Uterus (tissue), 4 donors: ENCODE results near the gene LRRC71. TPM values are rescaled to one million over a fixed set of nuclear protein-coding genes. Genes with fewer than 3 reads are reported as not detected.
"Not testable (repeated sequence)": the region's sequence is repeated elsewhere in the genome, so short reads cannot be mapped to it uniquely, and the experiment has no call there.

Experiments used
- DNase-seq, 2 donors: peaks; one replicate each; pipeline ENCODE4 v3.0.0-alpha.2; 2019 to 2020
- H3K27ac ChIP-seq, 2 donors: fragments of 200-600 bp; sonication (generic); 1 replicate in 1 of 2; 2 replicates in 1 of 2; pipeline ENCODE4 v1.5.1; 2016 to 2018
- H3K27me3 ChIP-seq, 2 donors: fragments of 200-600 bp; sonication (generic); one replicate each; pipeline ENCODE4 v1.5.1; 2018 to 2019; ENCODE audit warnings: control low read depth in 1 of 2
- H3K36me3 ChIP-seq, 2 donors: fragments of 200-600 bp; sonication (generic); one replicate each; pipeline ENCODE4 v1.5.1; 2019; ENCODE audit warnings: control low read depth in 1 of 2
- H3K4me1 ChIP-seq, 2 donors: fragments of 200-600 bp; sonication (generic); one replicate each; pipeline ENCODE4 v1.5.1; 2018 to 2019; ENCODE audit warnings: control low read depth in 1 of 2
- H3K4me3 ChIP-seq, 2 donors: fragments of 200-600 bp; sonication (generic); 1 replicate in 1 of 2; 2 replicates in 1 of 2; pipeline ENCODE4 v1.5.1; 2018 to 2019; ENCODE audit warnings: mild to moderate bottlenecking in 1 of 2
- H3K9me3 ChIP-seq, 2 donors: fragments of 200-600 bp; sonication (generic); one replicate each; pipeline ENCODE4 v1.5.1; 2019; ENCODE audit warnings: control low read depth in 1 of 2
- POLR2A ChIP-seq, 2 donors: fragments of 450-650 bp; IDR thresholded peaks; one replicate each; pipeline ENCODE4 v1.6.1; 2016; ENCODE audit warnings: antibody characterized with exemption in 2 of 2, mild to moderate bottlenecking in 1 of 2, moderate library complexity in 1 of 2
- intact Hi-C: fragments of 100-400 bp; cut with DNase I; formaldehyde crosslinking; loops from one replicate; pipeline ENCODE4 v1.15.1; 2023; ENCODE audit warnings: low total_unique reads
- total RNA-seq, 4 donors: library from RNA; depleted of rRNA in 3 of 4; stranded (reverse); fragments of >200 nt in 3 of 4; gene quantifications; one replicate each; pipeline versions ENCODE4 v1.1.0 to v1.2.4, GENCODE V29; 2014 to 2023
- TF ChIP-seq, protein P1 (sequence below), 4 experiments: fragments of 200-600 bp in 2 of 4; fragments of 450-650 bp in 2 of 4; sonication (generic) in 2 of 4; IDR thresholded peaks; one replicate each; pipeline ENCODE4 v1.5.1; 2016 to 2019; ENCODE audit warnings: antibody characterized with exemption in 4 of 4, mild to moderate bottlenecking in 2 of 4, moderate library complexity in 1 of 4
- donor health status: DM: yes; HTN: yes; CAD: no.

LRRC71 gene
- total RNA-seq, 4 donors from 2014 or later = 0.48 to 3.8 (median 0.91) TPM; not detected in 1

DNA sequence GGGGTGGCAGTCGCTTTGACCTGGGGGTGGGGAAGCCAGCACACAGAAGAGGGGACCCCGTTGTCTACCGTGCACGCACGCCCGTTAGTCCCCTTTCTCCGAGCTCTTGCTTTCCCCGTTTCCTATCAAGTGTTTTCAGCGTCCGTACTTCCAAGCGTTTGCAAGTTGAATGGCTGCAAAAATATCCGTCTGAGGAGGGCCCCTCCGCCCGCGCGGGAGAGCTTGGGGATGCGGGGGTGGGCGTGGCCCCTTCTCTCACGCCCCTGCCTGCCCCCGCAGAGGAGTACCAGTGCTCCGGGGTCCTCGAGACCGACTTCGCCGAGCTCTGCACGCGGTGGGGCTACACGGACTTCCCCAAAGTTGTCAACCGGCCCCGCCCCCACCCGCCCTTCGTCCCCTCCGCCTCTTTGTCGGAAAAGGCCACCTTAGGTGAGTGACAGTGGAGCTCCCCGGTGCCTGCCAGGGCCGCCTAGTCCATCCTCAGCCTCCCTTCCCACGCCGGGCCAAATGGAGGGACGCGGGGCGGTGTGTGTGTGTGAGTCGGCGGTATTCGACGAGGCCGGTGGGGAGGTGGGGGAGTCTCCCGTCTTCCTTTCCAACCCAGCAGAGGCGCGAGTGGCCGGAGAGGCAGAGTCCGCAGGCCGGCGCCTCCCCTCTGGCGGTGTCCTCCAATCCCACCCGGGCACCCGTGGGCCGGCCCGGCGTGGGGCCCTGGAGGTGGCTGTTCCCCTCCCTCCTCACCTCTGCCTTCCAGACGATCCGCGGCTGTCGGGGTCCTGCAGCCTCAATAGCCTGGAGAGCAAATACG, 3.4 kb downstream of the LRRC71 start:
- TF ChIP-seq, protein P1, sequence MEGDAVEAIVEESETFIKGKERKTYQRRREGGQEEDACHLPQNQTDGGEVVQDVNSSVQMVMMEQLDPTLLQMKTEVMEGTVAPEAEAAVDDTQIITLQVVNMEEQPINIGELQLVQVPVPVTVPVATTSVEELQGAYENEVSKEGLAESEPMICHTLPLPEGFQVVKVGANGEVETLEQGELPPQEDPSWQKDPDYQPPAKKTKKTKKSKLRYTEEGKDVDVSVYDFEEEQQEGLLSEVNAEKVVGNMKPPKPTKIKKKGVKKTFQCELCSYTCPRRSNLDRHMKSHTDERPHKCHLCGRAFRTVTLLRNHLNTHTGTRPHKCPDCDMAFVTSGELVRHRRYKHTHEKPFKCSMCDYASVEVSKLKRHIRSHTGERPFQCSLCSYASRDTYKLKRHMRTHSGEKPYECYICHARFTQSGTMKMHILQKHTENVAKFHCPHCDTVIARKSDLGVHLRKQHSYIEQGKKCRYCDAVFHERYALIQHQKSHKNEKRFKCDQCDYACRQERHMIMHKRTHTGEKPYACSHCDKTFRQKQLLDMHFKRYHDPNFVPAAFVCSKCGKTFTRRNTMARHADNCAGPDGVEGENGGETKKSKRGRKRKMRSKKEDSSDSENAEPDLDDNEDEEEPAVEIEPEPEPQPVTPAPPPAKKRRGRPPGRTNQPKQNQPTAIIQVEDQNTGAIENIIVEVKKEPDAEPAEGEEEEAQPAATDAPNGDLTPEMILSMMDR (IDR thresholded peaks at IDR 0.05) = no peak
- TF ChIP-seq POLR2A (IDR thresholded peaks at IDR 0.05) = no peak
- Histone ChIP-seq H3K27me3 (peaks cover 4 to 14% of the 10 kb centered on the region in 2 donors), H3K9me3 (no peaks in the 10 kb centered on the region), H3K4me3 (no peak overlapping the region), H3K36me3 (no peaks in the 10 kb centered on the region), H3K27ac (no peak overlapping the region), H3K4me1 (peaks cover 0 to 17% of the 10 kb centered on the region in 2 donors)
- intact Hi-C loops = no loop called here
- no peak for DNase-seq

DNA sequence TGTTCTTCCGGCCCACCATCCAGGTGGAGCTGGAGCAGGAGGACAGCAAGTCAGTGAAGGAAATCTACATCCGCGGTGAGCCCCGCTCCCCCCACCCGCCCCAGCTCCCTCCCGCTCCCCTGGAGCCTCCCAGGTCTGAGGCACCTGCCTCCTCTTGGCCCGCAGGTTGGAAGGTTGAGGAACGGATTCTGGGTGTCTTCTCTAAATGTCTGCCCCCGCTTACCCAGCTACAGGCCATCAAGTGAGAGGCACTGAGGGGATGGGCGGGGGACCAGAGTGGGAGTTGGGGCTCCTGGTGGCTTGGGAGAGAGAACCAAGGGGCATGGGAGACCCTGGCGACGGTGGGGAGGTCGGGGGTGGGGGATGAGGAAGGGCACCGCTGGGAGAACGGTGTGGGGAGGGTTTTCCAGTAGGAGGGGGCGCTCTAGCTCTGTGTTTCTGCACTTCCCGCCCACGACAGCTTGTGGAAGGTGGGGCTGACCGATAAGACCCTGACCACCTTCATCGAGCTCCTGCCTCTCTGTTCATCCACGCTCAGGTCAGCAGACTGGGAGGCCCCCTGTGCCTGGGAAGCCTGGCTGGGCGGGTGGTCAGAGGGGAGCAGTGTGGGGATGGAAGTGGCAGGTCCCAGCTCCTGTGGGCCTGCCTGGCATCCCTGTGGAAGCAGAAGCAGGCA, 4.2 kb downstream of the LRRC71 start:
- H3K4me1 ChIP-seq = peaks cover 0 to 17% of the 10 kb centered on the region in 2 donors
- H3K27me3 ChIP-seq = peaks cover 4 to 14% of the 10 kb centered on the region in 2 donors
- no peak for TF ChIP-seq POLR2A (IDR thresholded peaks at IDR 0.05)
- TF ChIP-seq, protein P1 (IDR thresholded peaks at IDR 0.05) = no peak
- H3K9me3 ChIP-seq = no peaks in the 10 kb centered on the region
- H3K27ac ChIP-seq = no peak overlapping the region
- intact Hi-C loops = no loop called here
- DNase-seq = no peak
- H3K4me3 ChIP-seq = no peak overlapping the region
- H3K36me3 ChIP-seq = no peaks in the 10 kb centered on the region

DNA sequence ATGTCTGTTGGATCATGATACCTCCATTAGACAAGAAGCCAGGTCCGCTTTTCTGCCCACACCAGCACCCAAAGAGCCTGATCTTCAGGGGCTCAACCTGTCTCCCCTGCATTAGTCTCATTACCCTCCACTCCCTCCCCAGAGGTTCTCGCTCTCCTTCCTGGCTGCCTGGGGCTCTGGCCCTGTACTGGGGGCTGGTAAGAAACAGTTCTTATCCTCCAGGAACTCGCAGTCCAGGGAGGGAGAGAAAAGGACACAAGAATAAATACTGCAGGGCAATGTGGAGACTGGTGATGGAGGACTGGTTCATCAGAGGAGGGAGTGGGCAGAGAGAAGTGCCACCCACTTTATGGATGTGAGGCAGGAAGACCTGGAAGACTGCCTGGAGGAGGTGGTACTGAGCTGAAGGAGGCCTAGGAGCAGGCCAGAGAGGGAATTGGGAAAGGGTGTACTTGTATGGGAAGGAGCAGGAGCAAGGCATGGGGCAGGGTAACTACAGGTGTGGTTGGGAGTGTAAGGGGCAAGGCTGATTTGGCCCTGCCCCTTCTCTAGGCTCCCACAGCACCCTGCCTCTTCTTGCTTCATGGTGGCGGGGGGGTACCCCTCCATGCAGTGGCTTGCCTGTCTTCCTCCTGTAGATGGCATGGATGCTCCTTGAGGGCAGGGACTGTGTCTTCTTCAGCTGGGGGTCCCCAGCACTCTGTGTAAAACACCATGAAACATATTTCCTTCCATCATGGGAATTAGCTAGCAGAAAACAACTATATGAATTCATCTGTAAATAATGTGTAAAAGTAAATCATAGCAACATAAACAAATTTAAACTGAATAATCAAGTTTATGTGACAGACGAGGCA, 5.0 kb downstream of the LRRC71 start:
- peaks cover 0 to 14% of the 10 kb centered on the region in 2 donors for H3K27me3 ChIP-seq
- H3K36me3 ChIP-seq = no peaks in the 10 kb centered on the region
- H3K4me1 ChIP-seq = peaks cover 0 to 17% of the 10 kb centered on the region in 2 donors
- H3K4me3 ChIP-seq = no peak overlapping the region
- TF ChIP-seq, protein P1 (IDR thresholded peaks at IDR 0.05) = no peak
- no peak for TF ChIP-seq POLR2A (IDR thresholded peaks at IDR 0.05)
- H3K27ac ChIP-seq = no peak overlapping the region
- DNase-seq = no peak
- intact Hi-C loops = no loop called here
- no peaks in the 10 kb centered on the region for H3K9me3 ChIP-seq

DNA sequence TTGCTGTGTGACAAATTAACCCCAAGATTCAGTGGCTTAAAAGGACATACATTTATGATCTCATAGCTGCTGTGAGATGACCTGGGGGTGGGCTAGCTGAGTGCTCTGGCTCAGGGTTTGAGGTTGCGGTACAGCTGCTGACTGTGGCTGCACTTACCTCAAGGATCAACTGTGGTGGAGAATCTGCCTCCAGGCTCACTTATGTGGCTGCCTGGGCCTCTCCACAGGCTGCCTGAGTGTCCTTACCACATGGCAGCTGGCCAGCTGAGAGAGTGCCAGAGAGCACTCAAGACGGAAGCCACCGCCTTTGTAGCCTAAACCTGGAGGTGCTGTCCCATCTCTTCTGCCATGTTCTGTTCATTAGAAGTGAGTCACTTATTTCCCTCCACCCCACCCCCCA, 5.7 kb downstream of the LRRC71 start:
- Histone ChIP-seq H3K4me3 (no peak overlapping the region), H3K9me3 (no peaks in the 10 kb centered on the region), H3K36me3 (no peaks in the 10 kb centered on the region), H3K4me1 (peaks cover 0 to 17% of the 10 kb centered on the region in 2 donors), H3K27ac (no peak overlapping the region), H3K27me3 (peaks cover 0 to 7% of the 10 kb centered on the region in 2 donors)
- no peak for DNase-seq
- TF ChIP-seq POLR2A (IDR thresholded peaks at IDR 0.05) = no peak
- TF ChIP-seq, protein P1 (IDR thresholded peaks at IDR 0.05) = no peak
- intact Hi-C loops = no loop called here

DNA sequence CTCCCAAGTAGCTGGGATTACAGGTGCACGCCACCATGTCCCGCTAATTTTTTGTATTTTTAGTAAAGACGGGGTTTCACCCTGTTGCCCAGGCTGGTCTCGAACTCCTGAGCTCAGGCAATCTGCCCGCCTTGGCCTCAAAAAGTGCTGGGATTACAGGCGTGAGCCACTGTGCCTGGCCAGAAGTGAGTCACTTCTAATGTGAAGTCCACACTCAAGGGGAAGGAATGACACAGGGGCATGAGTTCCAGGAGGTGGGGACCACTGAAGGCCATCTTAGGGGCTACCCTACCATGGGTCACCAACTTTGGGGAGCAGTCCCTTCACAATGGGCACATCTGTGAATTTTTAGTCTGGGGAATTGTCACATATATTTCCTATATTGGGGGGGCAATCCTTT, 6.3 kb downstream of the LRRC71 start:
- H3K27me3 ChIP-seq, H3K27ac ChIP-seq, H3K36me3 ChIP-seq, H3K4me3 ChIP-seq, H3K9me3 ChIP-seq, DNase-seq, intact Hi-C loops: not testable (repeated sequence)
- peaks cover 0 to 17% of the 10 kb centered on the region in 2 donors for H3K4me1 ChIP-seq
